NCI-H1105 (cell line): ENCODE results near the gene JARID2.
"Not testable (repeated sequence)": the region's sequence is repeated elsewhere in the genome, so short reads cannot be mapped to it uniquely, and the experiment has no call there.

ENCODE experiments used
- DNase-seq: peaks from one replicate; lab custom pipeline; 2025; lab: John Stamatoyannopoulos, UW

Gene JARID2

GRCh38 chr6:15309611-15310283, 63.9 kb downstream of the JARID2 start:
- DNase-seq: no peak

DNA sequence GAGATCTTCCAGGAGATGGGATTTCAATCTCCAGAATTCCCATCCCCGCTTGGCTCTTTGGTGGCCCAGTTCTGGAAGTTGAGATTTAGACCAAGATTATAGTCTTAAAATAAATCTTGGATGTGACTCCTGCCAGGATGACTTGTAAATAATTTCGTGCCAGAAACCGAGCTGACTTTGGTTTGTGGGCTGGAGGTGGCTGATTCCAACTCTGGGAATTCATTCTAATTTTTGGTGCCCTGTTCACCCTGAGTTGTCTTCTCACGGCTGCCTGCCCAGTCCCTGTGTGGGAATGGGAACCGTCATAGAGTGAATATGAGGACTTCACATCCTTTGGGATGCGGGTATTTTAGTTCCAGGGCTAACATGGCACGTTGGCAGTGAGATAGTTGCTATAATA, 64.8 kb downstream of the JARID2 start:
- DNase-seq: no peak

- DNase-seq: no peak
Observed at GRCh38 chr6:15312500-15312899, 66.6 kb downstream of the JARID2 start.

DNA sequence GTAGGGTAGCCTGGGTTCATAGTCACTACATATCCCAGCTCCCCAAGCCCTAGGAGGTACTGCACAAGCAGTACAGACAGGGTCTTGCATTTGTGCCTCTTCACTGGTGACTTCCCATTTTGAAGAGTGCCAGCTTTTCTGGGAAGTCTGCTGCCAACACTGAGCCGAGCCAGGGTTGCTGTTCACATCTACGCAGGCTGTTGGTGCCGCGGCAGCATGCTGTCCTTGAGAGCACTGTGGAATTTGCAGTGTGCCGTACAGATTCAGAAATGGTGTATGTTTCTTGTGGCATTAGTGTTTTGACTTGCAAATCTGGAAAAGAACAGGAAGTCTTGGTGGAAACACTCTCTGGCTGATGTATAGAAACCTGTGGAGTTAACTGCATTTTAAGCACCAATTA, 67.5 kb downstream of the JARID2 start:
- no peak for DNase-seq

- DNase-seq: no peak
Observed at GRCh38 chr6:15316754-15317153, 70.9 kb downstream of the JARID2 start.

DNA sequence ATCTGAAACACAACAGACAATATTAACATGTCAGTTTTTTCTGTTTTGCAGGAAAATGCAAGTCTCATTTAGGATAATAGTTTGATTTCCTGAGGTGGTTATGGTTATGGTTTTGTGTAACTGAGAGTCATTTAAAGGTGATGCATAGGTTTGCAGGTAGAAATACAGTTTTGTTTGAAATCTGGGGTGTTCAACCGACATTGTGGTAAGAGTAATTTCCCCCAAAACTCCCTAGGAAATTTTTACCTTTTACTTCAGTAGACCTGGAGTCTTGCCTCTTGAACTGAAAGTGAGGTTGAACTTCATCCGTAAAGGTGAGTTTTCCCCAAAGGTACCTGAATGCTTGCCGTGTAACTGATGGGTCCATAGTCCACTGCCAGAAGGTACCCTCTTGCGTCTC, 71.4 kb downstream of the JARID2 start:
- no peak for DNase-seq

DNA sequence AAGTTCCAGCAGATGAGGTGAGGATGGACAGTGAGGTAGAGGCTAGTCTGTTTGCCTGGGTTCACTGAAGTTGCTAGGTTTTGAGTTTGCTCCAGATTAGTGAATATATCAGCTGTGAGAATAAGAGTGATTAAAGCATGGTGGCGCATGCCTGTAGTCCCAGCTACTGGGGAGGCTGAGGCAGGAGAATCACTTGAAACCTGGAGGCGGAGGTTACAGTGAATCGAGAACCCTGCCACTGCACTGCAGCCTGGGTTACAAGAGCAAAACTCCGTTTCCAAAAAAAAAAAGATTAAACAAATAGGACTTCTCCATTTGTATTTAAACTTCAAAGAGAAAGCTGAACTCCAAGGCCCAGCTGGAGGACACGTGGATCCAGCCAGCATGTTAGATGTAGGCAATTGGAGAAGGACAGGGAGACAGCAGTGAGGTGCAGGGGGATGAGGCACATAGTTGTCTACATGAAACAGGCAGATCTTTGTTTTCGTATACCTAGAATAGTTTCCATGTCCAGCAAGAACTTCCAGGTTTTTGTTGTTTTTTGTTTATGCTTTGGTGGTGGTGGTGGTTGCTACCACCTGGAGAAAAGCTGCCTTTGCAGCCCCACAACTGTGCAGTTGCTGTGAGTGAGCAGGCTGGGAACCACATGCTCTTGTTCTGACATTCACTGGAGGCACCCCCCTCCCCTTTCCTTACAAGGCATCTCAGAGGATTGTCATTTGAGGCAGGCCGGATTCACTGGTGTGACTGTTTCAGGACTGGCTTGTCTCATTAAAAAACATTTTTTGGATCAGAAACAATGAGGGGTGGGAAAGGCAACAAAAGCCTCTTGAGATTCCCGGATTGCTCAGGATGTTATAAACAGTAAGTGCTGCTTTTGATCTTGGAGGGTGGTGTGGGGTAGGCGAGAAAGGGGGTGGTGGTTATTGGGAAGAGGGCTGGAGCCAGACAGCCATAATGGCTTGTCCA, 72.3 kb downstream of the JARID2 start:
- DNase-seq: no peak

DNA sequence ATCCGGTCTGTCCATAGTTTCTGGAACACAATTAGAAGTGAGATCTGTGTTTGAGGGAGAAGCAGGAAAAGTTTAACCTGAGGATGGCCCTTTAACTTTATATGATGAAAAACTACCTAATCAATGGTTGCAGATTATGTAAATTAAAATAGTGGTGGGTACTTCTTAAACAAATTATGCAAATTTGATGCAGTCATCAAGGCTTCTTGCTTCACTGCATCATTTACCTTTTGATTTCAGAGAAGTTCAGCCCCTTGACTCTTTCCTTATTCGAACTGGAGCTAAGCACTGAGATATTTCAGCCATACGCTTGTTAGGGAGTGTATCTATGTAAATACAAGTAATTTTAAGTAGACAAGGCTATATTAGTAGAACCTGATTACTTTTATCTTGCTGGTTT, 73.8 kb downstream of the JARID2 start:
- no peak for DNase-seq

- no peak for DNase-seq
Observed at GRCh38 chr6:15320693-15321092, 74.8 kb downstream of the JARID2 start.

GRCh38 chr6:15322184-15322583, 76.3 kb downstream of the JARID2 start:
- DNase-seq: no peak

- no peak for DNase-seq
Observed at GRCh38 chr6:15322781-15323536, 77.1 kb downstream of the JARID2 start.

- not testable (repeated sequence) for DNase-seq
Observed at GRCh38 chr6:15323611-15324010, 77.7 kb downstream of the JARID2 start.

GRCh38 chr6:15324427-15324985, 78.6 kb downstream of the JARID2 start:
- no peak for DNase-seq

GRCh38 chr6:15325540-15325955, 79.7 kb downstream of the JARID2 start:
- DNase-seq: no peak

- DNase-seq: no peak
Observed at GRCh38 chr6:15326067-15326614, 80.3 kb downstream of the JARID2 start.

DNA sequence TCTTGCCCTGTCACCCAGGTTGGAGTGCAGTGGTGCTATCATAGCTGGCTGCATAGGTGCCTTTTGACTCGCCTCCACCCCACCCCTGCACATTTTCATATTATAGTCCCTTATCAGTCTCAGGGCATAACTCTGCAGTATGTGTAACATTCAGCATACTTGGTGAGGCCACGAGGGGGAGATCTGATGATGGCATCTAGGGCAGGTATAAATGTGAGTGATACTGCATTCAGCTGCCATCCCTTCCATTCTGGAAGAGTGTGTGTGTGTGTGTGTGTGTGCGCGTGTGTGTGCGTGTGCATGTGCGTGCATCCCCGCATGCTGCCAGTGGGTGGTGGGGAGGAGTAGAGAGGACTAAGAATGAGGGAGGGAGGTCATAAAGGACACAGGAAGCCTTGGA, 81.4 kb downstream of the JARID2 start:
- DNase-seq: no peak

DNA sequence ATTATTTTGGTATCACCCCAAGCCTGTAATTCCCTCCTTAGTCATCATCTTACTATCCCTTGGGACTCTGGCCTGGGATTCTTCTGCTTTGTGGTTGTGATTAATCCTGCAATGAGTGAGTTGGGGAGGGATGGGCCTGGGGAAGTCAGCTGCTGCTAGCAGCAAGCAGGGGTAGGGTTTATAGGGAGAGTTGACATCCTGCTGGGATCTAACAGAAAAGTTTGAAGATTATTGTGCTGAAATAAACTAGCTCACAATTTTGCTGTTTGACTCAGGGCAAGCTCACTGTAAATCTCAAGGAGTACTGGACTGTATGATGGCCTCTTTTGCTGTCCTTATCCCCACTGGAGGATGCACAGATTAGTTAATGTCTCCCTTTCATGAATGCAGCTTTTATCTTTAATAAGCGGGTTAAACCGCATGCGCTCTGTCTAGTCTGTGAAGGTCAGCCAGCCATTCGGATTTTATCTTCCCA, 83.4 kb downstream of the JARID2 start:
- no peak for DNase-seq

GRCh38 chr6:15330174-15330944, 84.5 kb downstream of the JARID2 start:
- no peak for DNase-seq

- DNase-seq: no peak
Observed at GRCh38 chr6:15331143-15331542, 85.3 kb downstream of the JARID2 start.

GRCh38 chr6:15331629-15332251, 85.9 kb downstream of the JARID2 start:
- DNase-seq: no peak
